GM23338 (cell line): Measurements from ENCODE around the gene RNFT1.
"Not testable (repeated sequence)": the region's sequence is repeated elsewhere in the genome, so short reads cannot be mapped to it uniquely, and the experiment has no call there.

Experiments used
- CREB1 ChIP-seq: fragments of 250-450 bp; sonication (Bioruptor Pico); IDR thresholded peaks from 2 replicates; pipeline ENCODE4 v1.5.0; 2020; ENCODE audit warnings: low read depth, mild to moderate bottlenecking, moderate library complexity
- EZH2 ChIP-seq: fragments of 200-600 bp; sonication (generic); IDR thresholded peaks from one replicate; pipeline ENCODE4 v1.8.0; 2017; ENCODE audit warnings: antibody characterized with exemption, mild to moderate bottlenecking, low read depth; ENCODE audit not compliant: unreplicated experiment
- EZH2phosphoT487 ChIP-seq: fragments of 200-600 bp; sonication (generic); IDR thresholded peaks from one replicate; pipeline ENCODE4 v1.8.1; 2018; ENCODE audit warnings: antibody characterized with exemption; ENCODE audit not compliant: unreplicated experiment
- JUNB ChIP-seq: IDR thresholded peaks from one replicate; pipeline ENCODE4 v1.6.1; 2016; ENCODE audit warnings: antibody characterized with exemption; ENCODE audit not compliant: unreplicated experiment
- NANOG ChIP-seq: IDR thresholded peaks from 2 replicates; pipeline ENCODE4 v1.6.1; 2016; ENCODE audit warnings: antibody characterized with exemption, borderline replicate concordance
- POLR2AphosphoS5 ChIP-seq: IDR thresholded peaks from 2 replicates; pipeline ENCODE4 v1.6.1; 2016; ENCODE audit warnings: antibody characterized with exemption, low read depth
- STAT1 ChIP-seq: IDR thresholded peaks from one replicate; pipeline ENCODE4 v1.6.1; 2016; ENCODE audit warnings: antibody characterized with exemption; ENCODE audit not compliant: unreplicated experiment
- ZNF114 ChIP-seq: fragments of 250-450 bp; sonication (Bioruptor Pico); IDR thresholded peaks from 2 replicates; pipeline ENCODE4 v1.5.0; 2020; ENCODE audit warnings: mild to moderate bottlenecking, moderate library complexity
- ZNF331 ChIP-seq: fragments of 250-450 bp; sonication (Bioruptor Pico); IDR thresholded peaks from 2 replicates; pipeline ENCODE4 v1.5.0; 2020; ENCODE audit warnings: low read depth, mild to moderate bottlenecking, moderate library complexity
- TF ChIP-seq, protein P1 (sequence below), 2 experiments: fragments of 200-600 bp in 1 of 2; sonication (generic) in 1 of 2; conservative IDR thresholded peaks; 2 replicates each; pipeline versions ENCODE4 v1.5.1 to v1.6.1; 2016 to 2017; ENCODE audit warnings: antibody characterized with exemption in 2 of 2, low read depth in 2 of 2, mild to moderate bottlenecking in 2 of 2, moderate library complexity in 1 of 2
- TF ChIP-seq, protein P2 (sequence below): IDR thresholded peaks from one replicate; pipeline ENCODE4 v1.6.1; 2018; ENCODE audit warnings: antibody characterized with exemption; ENCODE audit not compliant: unreplicated experiment
- TF ChIP-seq, protein P3 (sequence below): fragments of 250-450 bp; sonication (Bioruptor Pico); IDR thresholded peaks from 2 replicates; pipeline ENCODE4 v1.5.0; 2020; ENCODE audit warnings: mild to moderate bottlenecking, moderate library complexity

DNA sequence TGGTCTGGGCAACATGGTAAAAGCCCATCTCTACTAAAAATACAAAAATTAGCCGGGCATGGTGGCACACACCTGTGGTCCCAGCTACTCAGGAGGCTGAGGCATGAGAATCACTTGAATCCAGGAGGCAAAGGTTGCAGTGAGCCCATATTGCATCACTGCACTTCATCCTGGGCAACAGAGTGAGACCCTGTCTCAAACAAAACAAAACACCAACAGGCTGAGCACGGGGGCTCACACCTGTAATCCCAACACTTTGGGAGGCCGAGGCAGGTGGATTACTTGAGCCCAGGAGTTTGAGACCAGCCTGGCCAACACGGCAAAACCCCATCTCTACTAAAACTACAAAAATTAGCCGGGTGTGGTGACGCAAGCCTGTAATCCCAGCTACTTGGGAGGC, 10.6 kb upstream of the RNFT1 start:
- not testable (repeated sequence) for TF ChIP-seq CREB1 (CRISPR knock-in tag); EZH2phosphoT487; EZH2; POLR2AphosphoS5; STAT1; NANOG; JUNB; ZNF331; ZNF114 (CRISPR knock-in tag)
- TF ChIP-seq, protein P1, sequence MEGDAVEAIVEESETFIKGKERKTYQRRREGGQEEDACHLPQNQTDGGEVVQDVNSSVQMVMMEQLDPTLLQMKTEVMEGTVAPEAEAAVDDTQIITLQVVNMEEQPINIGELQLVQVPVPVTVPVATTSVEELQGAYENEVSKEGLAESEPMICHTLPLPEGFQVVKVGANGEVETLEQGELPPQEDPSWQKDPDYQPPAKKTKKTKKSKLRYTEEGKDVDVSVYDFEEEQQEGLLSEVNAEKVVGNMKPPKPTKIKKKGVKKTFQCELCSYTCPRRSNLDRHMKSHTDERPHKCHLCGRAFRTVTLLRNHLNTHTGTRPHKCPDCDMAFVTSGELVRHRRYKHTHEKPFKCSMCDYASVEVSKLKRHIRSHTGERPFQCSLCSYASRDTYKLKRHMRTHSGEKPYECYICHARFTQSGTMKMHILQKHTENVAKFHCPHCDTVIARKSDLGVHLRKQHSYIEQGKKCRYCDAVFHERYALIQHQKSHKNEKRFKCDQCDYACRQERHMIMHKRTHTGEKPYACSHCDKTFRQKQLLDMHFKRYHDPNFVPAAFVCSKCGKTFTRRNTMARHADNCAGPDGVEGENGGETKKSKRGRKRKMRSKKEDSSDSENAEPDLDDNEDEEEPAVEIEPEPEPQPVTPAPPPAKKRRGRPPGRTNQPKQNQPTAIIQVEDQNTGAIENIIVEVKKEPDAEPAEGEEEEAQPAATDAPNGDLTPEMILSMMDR (conservative IDR thresholded peaks at IDR 0.05; ENCODE audit: low read depth in 2 of 2) = not testable (repeated sequence)
- TF ChIP-seq, protein P2, sequence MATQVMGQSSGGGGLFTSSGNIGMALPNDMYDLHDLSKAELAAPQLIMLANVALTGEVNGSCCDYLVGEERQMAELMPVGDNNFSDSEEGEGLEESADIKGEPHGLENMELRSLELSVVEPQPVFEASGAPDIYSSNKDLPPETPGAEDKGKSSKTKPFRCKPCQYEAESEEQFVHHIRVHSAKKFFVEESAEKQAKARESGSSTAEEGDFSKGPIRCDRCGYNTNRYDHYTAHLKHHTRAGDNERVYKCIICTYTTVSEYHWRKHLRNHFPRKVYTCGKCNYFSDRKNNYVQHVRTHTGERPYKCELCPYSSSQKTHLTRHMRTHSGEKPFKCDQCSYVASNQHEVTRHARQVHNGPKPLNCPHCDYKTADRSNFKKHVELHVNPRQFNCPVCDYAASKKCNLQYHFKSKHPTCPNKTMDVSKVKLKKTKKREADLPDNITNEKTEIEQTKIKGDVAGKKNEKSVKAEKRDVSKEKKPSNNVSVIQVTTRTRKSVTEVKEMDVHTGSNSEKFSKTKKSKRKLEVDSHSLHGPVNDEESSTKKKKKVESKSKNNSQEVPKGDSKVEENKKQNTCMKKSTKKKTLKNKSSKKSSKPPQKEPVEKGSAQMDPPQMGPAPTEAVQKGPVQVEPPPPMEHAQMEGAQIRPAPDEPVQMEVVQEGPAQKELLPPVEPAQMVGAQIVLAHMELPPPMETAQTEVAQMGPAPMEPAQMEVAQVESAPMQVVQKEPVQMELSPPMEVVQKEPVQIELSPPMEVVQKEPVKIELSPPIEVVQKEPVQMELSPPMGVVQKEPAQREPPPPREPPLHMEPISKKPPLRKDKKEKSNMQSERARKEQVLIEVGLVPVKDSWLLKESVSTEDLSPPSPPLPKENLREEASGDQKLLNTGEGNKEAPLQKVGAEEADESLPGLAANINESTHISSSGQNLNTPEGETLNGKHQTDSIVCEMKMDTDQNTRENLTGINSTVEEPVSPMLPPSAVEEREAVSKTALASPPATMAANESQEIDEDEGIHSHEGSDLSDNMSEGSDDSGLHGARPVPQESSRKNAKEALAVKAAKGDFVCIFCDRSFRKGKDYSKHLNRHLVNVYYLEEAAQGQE = not testable (repeated sequence)
- TF ChIP-seq, protein P3, sequence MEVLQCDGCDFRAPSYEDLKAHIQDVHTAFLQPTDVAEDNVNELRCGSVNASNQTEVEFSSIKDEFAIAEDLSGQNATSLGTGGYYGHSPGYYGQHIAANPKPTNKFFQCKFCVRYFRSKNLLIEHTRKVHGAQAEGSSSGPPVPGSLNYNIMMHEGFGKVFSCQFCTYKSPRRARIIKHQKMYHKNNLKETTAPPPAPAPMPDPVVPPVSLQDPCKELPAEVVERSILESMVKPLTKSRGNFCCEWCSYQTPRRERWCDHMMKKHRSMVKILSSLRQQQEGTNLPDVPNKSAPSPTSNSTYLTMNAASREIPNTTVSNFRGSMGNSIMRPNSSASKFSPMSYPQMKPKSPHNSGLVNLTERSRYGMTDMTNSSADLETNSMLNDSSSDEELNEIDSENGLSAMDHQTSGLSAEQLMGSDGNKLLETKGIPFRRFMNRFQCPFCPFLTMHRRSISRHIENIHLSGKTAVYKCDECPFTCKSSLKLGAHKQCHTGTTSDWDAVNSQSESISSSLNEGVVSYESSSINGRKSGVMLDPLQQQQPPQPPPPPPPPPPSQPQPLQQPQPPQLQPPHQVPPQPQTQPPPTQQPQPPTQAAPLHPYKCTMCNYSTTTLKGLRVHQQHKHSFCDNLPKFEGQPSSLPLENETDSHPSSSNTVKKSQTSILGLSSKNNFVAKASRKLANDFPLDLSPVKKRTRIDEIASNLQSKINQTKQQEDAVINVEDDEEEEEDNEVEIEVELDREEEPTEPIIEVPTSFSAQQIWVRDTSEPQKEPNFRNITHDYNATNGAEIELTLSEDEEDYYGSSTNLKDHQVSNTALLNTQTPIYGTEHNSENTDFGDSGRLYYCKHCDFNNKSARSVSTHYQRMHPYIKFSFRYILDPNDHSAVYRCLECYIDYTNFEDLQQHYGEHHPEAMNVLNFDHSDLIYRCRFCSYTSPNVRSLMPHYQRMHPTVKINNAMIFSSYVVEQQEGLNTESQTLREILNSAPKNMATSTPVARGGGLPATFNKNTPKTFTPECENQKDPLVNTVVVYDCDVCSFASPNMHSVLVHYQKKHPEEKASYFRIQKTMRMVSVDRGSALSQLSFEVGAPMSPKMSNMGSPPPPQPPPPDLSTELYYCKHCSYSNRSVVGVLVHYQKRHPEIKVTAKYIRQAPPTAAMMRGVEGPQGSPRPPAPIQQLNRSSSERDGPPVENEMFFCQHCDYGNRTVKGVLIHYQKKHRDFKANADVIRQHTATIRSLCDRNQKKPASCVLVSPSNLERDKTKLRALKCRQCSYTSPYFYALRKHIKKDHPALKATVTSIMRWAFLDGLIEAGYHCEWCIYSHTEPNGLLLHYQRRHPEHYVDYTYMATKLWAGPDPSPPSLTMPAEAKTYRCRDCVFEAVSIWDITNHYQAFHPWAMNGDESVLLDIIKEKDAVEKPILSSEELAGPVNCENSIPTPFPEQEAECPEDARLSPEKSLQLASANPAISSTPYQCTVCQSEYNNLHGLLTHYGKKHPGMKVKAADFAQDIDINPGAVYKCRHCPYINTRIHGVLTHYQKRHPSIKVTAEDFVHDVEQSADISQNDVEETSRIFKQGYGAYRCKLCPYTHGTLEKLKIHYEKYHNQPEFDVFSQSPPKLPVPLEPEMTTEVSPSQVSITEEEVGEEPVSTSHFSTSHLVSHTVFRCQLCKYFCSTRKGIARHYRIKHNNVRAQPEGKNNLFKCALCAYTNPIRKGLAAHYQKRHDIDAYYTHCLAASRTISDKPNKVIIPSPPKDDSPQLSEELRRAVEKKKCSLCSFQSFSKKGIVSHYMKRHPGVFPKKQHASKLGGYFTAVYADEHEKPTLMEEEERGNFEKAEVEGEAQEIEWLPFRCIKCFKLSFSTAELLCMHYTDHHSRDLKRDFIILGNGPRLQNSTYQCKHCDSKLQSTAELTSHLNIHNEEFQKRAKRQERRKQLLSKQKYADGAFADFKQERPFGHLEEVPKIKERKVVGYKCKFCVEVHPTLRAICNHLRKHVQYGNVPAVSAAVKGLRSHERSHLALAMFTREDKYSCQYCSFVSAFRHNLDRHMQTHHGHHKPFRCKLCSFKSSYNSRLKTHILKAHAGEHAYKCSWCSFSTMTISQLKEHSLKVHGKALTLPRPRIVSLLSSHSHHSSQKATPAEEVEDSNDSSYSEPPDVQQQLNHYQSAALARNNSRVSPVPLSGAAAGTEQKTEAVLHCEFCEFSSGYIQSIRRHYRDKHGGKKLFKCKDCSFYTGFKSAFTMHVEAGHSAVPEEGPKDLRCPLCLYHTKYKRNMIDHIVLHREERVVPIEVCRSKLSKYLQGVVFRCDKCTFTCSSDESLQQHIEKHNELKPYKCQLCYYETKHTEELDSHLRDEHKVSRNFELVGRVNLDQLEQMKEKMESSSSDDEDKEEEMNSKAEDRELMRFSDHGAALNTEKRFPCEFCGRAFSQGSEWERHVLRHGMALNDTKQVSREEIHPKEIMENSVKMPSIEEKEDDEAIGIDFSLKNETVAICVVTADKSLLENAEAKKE (CRISPR knock-in tag) = not testable (repeated sequence)
